Kidney (tissue), 14 donors: ENCODE measurements around the gene LGMN. TPM values are rescaled to one million over a fixed set of nuclear protein-coding genes. Genes with fewer than 3 reads are reported as not detected.
A peak's percentile ranks its signal among the peaks of the same experiment; 100 is the strongest.

Source experiments
- DNase-seq, 5 donors: peaks; one replicate each; pipeline ENCODE4 v3.0.0-alpha.2; 2013 to 2020
- FAIRE-seq: peaks from 2 replicates; lab custom pipeline; 2012; peaks lifted over from hg19 to GRCh38; lab: Jason Lieb, UNC
- H3K27ac ChIP-seq, 2 donors: one replicate each; pipeline ENCODE4 v1.7.0; 2013; ENCODE audit warnings: low read depth in 2 of 2, low read length in 2 of 2, inconsistent platforms in 1 of 2
- H3K27me3 ChIP-seq: one replicate; pipeline ENCODE4 v1.7.1; 2013; ENCODE audit warnings: low read length, inconsistent platforms; ENCODE audit not compliant: control insufficient read depth, insufficient read depth
- H3K36me3 ChIP-seq, 3 donors: one replicate each; pipeline versions ENCODE4 v1.7.0 to v1.7.1; 2013; ENCODE audit warnings: low read length in 3 of 3, control low read depth in 1 of 3, inconsistent platforms in 1 of 3; ENCODE audit not compliant: insufficient read depth in 3 of 3, control insufficient read depth in 2 of 3
- H3K4me1 ChIP-seq, 3 donors: one replicate each; pipeline versions ENCODE4 v1.7.0 to v1.7.1; 2013; ENCODE audit warnings: low read length in 3 of 3, inconsistent platforms in 1 of 3, low read depth in 1 of 3; ENCODE audit not compliant: control insufficient read depth in 2 of 3, insufficient read depth in 2 of 3
- H3K4me3 ChIP-seq, 3 donors: one replicate each; pipeline versions ENCODE4 v1.7.0 to v1.8.1; 2013; ENCODE audit warnings: low read length in 3 of 3, control low read depth in 1 of 3, inconsistent platforms in 1 of 3
- H3K9ac ChIP-seq, 3 donors: one replicate each; pipeline versions ENCODE4 v1.7.0 to v1.7.1; 2013; ENCODE audit warnings: low read length in 3 of 3, control low read depth in 1 of 3, inconsistent platforms in 1 of 3
- H3K9me3 ChIP-seq, 3 donors: one replicate each; pipeline versions ENCODE4 v1.7.0 to v1.7.1; 2013; ENCODE audit warnings: low read length in 3 of 3, control low read depth in 1 of 3, inconsistent platforms in 1 of 3; ENCODE audit not compliant: control insufficient read depth in 2 of 3, insufficient read depth in 1 of 3
- CTCF ChIP-seq: IDR thresholded peaks from 3 replicates; pipeline ENCODE4 v1.5.1; 2012; ENCODE audit warnings: mild to moderate bottlenecking, moderate library complexity, borderline replicate concordance; ENCODE audit not compliant: insufficient read depth; ENCODE audit errors: extremely low read depth
- intact Hi-C: fragments of 100-400 bp; cut with DNase I; formaldehyde crosslinking; loops from one replicate; pipeline ENCODE4 v1.11.1; 2022
- polyA plus RNA-seq: library from polyadenylated mRNA; stranded (reverse); fragments of 350-450 nt; fragmentation: Illumina TruSeq; extraction: RNeasy Lipid Tissue Mini Kit (QIAGEN cat#74804); gene quantifications from one replicate; pipeline ENCODE4 v1.2.3, GENCODE V29; 2014; ENCODE audit warnings: low read depth, low replicate concordance; ENCODE audit not compliant: insufficient read depth
- total RNA-seq: library from RNA; stranded (reverse); fragmentation: NEBNext Ultra II Directional; extraction: Animal tissue kit (Norgen Biotek cat#: 25700); gene quantifications from one replicate; pipeline ENCODE4 v1.2.1, GENCODE V29; 2021
- donor health status: control.
- donor health status: control.
- donor health status: control.
- donor health status: control.
- donor health status: control.
- donor health status: DM: yes; HTN: yes; CAD: no.
- donor health status: Normal renal cell carcinoma (clear cell type).

The LGMN gene
- total and polyA plus RNA-seq, 2 donors from 2014 or later, result 66.3 to 200 TPM

GRCh38 chr14:92793709-92794546, 45.5 kb upstream of the LGMN start, which contains the start of gene GOLGA5:
GOLGA5 (plus strand) TSS chr14:92794305; CDS start chr14:92797438, 3,133 bp downstream.
- intact Hi-C loops, result no loop called here
- FAIRE-seq, result peak; percentile 64
- peak; percentile 2 for TF ChIP-seq CTCF
- H3K9ac ChIP-seq, result peak within 1 kb of the TSS; percentile 89 to 99 (median 93)
- peaks cover 1 to 11% (median 6%) of the 10 kb centered on the region in 3 donors for H3K9me3 ChIP-seq
- peak within 1 kb of the TSS; percentile 77 to 85 for H3K27ac ChIP-seq
- peak within 1 kb of the TSS; percentile 91 to 96 (median 95) for H3K4me3 ChIP-seq
- peaks cover 3 to 15% (median 5%) of the 10 kb centered on the region in 3 donors for H3K36me3 ChIP-seq
- DNase-seq, result peak; percentile 98 to 99 (median 99)
- H3K4me1 ChIP-seq, result peaks cover 4 to 24% (median 9%) of the 10 kb centered on the region in 3 donors
- no peaks in the 10 kb centered on the region for H3K27me3 ChIP-seq

- intact Hi-C loops, result no loop called here
- Histone ChIP-seq H3K36me3 (peaks cover 0 to 9% (median 4%) of the 10 kb centered on the region in 3 donors), H3K9ac (no peak overlapping the region), H3K4me3 (no peak overlapping the region), H3K27ac (no peak overlapping the region), H3K27me3 (no peaks in the 10 kb centered on the region), H3K9me3 (peaks cover 1 to 11% (median 6%) of the 10 kb centered on the region in 3 donors), H3K4me1 (peaks cover 4 to 23% (median 9%) of the 10 kb centered on the region in 3 donors)
- no peak for FAIRE-seq
- no peak for TF ChIP-seq CTCF
- DNase-seq, result peak in 1 of 5 donors; percentile 11
Observed at GRCh38 chr14:92792885-92793284, 44.5 kb upstream of the LGMN start.

DNA sequence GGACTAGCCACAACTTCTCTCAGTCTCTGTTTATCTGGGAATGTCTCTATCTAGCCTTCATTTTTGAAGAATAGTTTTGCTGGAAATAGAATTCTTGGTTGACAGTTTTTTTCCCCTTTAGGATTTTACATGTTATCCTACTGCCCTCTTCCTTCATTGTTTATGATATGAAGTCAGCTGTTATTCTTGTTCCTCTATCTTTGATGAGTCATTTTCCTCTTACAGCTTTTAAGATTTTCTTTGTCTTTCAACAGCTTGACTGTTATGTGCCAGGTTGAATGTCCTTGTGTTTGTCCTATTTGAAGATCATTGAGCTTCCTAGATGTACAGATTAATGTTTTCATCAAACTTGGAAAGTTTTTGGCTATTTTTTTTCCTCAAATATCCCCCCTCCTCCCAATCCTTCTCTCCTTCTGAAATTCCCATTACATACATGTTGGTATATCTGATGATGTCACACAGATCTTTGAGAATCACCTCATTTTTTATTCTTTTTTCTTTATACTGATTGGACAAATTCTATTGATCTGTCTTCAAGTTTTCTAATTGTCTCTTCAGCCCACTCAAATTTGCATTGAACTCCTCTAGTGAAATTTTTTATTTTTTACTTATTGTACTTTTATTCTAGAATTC, 41.1 kb upstream of the LGMN start:
- TF ChIP-seq CTCF, result no peak
- Histone ChIP-seq H3K4me3 (no peak overlapping the region), H3K9ac (no peak overlapping the region), H3K36me3 (no peaks in the 10 kb centered on the region), H3K4me1 (peaks cover 4 to 6% (median 5%) of the 10 kb centered on the region in 3 donors), H3K9me3 (peaks cover 1 to 11% (median 6%) of the 10 kb centered on the region in 3 donors), H3K27ac (no peak overlapping the region), H3K27me3 (no peaks in the 10 kb centered on the region)
- intact Hi-C loops, result loop anchor here (10.0 kb wide), 1 partner anchor 75 kb away; no protein-coding TSS in a partner anchor
- no peak for FAIRE-seq
- no peak for DNase-seq
